ENCODE results near the gene CEP104.

CEP104 gene

GRCh38 chr1:3868464-3869006 is 11.5 kb upstream of the CEP104 start:
- no peak for DNase-seq

GRCh38 chr1:3865606-3866160 is 8.7 kb upstream of the CEP104 start:
- no peak for DNase-seq

- DNase-seq: no peak
Observed at GRCh38 chr1:3864884-3865283, 7.9 kb upstream of the CEP104 start.

- DNase-seq: no peak
Observed at GRCh38 chr1:3863231-3863935, 6.4 kb upstream of the CEP104 start.

GRCh38 chr1:3858231-3858981 is 1.4 kb upstream of the CEP104 start:
- peak in 1 of 5 experiments; percentile 52 for DNase-seq

- DNase-seq: no peak
Observed at GRCh38 chr1:3857791-3858129, 749 bp upstream of the CEP104 start.

GRCh38 chr1:3852711-3853485 is 4.1 kb downstream of the CEP104 start:
- no peak for DNase-seq

GRCh38 chr1:3852091-3852490 is 4.9 kb downstream of the CEP104 start:
- DNase-seq: no peak

- DNase-seq: no peak
Observed at GRCh38 chr1:3851292-3851691, 5.7 kb downstream of the CEP104 start.

- no peak for DNase-seq
Observed at GRCh38 chr1:3850857-3851256, 6.2 kb downstream of the CEP104 start.

GRCh38 chr1:3847081-3847480 is 9.9 kb downstream of the CEP104 start:
- DNase-seq: no peak

- DNase-seq: no peak
Observed at GRCh38 chr1:3846541-3846940, 10.5 kb downstream of the CEP104 start.

- DNase-seq: no peak
Observed at GRCh38 chr1:3842912-3843311, 14.1 kb downstream of the CEP104 start.

- DNase-seq: no peak
Observed at GRCh38 chr1:3841491-3841890, 15.5 kb downstream of the CEP104 start.

GRCh38 chr1:3838788-3839187 is 18.2 kb downstream of the CEP104 start:
- no peak for DNase-seq

GRCh38 chr1:3837685-3838084 is 19.3 kb downstream of the CEP104 start:
- DNase-seq: no peak

GRCh38 chr1:3837200-3837599 is 19.8 kb downstream of the CEP104 start:
- DNase-seq: no peak

- DNase-seq: no peak
Observed at GRCh38 chr1:3836421-3836820, 20.6 kb downstream of the CEP104 start.

GRCh38 chr1:3834701-3835100 is 22.3 kb downstream of the CEP104 start:
- no peak for DNase-seq

GRCh38 chr1:3831689-3832088 is 25.3 kb downstream of the CEP104 start:
- no peak for DNase-seq

- no peak for DNase-seq
Observed at GRCh38 chr1:3828391-3828790, 28.6 kb downstream of the CEP104 start.

- no peak for DNase-seq
Observed at GRCh38 chr1:3827813-3828307, 29.2 kb downstream of the CEP104 start.

- DNase-seq: no peak
Observed at GRCh38 chr1:3825356-3825755, 31.7 kb downstream of the CEP104 start.
